SK-N-SH (cell line): Measurements from ENCODE around the gene FCRL3. TPM values are rescaled to one million over a fixed set of nuclear protein-coding genes. Genes with fewer than 3 reads are reported as not detected.

Experiments
- CTCF ChIA-PET: fragments of 300-600, 350-600 bp; formaldehyde crosslinking; extraction: SDS; loops from one replicate; lab custom pipeline; 2021; lab: Yijun Ruan, JAX
- POLR2A ChIA-PET: fragments of 350-600 bp; sonication (Branson Sonifier 250); formaldehyde crosslinking; extraction: SDS; loops from one replicate; lab custom pipeline; 2020; ENCODE audit warnings: antibody characterized with exemption, inconsistent platforms; lab: Yijun Ruan, JAX
- DNase-seq: peaks from one replicate; pipeline ENCODE4 v3.0.0; 2012
- H2AFZ ChIP-seq: fragments of 200-600 bp; sonication (generic); 2 replicates; pipeline ENCODE4 v1.8.1; 2016; ENCODE audit warnings: antibody characterized with exemption, mild to moderate bottlenecking, low read depth
- H3F3A ChIP-seq: fragments of 200-600 bp; sonication (generic); replicated peaks from 2 replicates; pipeline ENCODE3; 2016; ENCODE audit warnings: antibody characterized with exemption, mild to moderate bottlenecking; ENCODE audit not compliant: insufficient read depth
- H3K27ac ChIP-seq, 2 experiments: fragments of 200-500 bp in 1 of 2; fragments of 200-600 bp in 1 of 2; sonication (Bioruptor generic) in 1 of 2; sonication (generic), shearing (Covaris generic) in 1 of 2; 2 replicates each; pipeline versions ENCODE4 v1.5.1 to v1.6.1; 2014 to 2016; ENCODE audit warnings: low read depth in 2 of 2, inconsistent platforms in 1 of 2, low read length in 1 of 2, mild to moderate bottlenecking in 1 of 2, mixed read lengths in 1 of 2
- H3K27me3 ChIP-seq: fragments of 200-600 bp; sonication (generic), shearing (Covaris generic); 2 replicates; pipeline ENCODE4 v1.6.1; 2016; ENCODE audit warnings: mixed run types; ENCODE audit not compliant: insufficient read depth
- H3K36me3 ChIP-seq, 2 experiments: fragments of 200-500 bp in 1 of 2; fragments of 200-600 bp in 1 of 2; sonication (Bioruptor generic) in 1 of 2; sonication (generic) in 1 of 2; replicated peaks in 1 of 2; 2 replicates each; pipeline versions ENCODE3 to v1.5.1; 2014 to 2016; ENCODE audit warnings: low read length in 1 of 2, mild to moderate bottlenecking in 1 of 2; ENCODE audit not compliant: insufficient read depth in 2 of 2, control insufficient read depth in 1 of 2
- H3K4me1 ChIP-seq, 2 experiments: fragments of 200-500 bp in 1 of 2; fragments of 200-600 bp in 1 of 2; sonication (Bioruptor generic) in 1 of 2; sonication (generic), shearing (Covaris generic) in 1 of 2; 2 replicates each; pipeline versions ENCODE4 v1.5.1 to v1.6.1; 2014 to 2016; ENCODE audit warnings: low read depth in 1 of 2, low read length in 1 of 2, mixed run types in 1 of 2; ENCODE audit not compliant: insufficient read depth in 2 of 2, control insufficient read depth in 1 of 2
- H3K4me2 ChIP-seq: fragments of 200-600 bp; sonication (generic), shearing (Covaris generic); 2 replicates; pipeline ENCODE4 v1.6.1; 2017; ENCODE audit warnings: mixed run types
- H3K4me3 ChIP-seq, 2 experiments: fragments of 200-500 bp in 1 of 2; fragments of 200-600 bp in 1 of 2; sonication (Bioruptor generic) in 1 of 2; sonication (generic), shearing (Covaris generic) in 1 of 2; 2 replicates each; pipeline versions ENCODE4 v1.5.1 to v1.8.1; 2014 to 2016; ENCODE audit warnings: low read depth in 2 of 2, inconsistent platforms in 1 of 2, low read length in 1 of 2, mild to moderate bottlenecking in 1 of 2, mixed read lengths in 1 of 2, moderate library complexity in 1 of 2
- H3K79me2 ChIP-seq: fragments of 200-600 bp; sonication (generic); 2 replicates; pipeline ENCODE4 v1.8.1; 2017; ENCODE audit warnings: mild to moderate bottlenecking; ENCODE audit not compliant: insufficient read depth
- H3K9ac ChIP-seq: fragments of 200-600 bp; sonication (generic); 2 replicates; pipeline ENCODE4 v1.6.1; 2017; ENCODE audit warnings: mixed run types
- H3K9me2 ChIP-seq: fragments of 200-600 bp; sonication (generic); 2 replicates; pipeline ENCODE4 v1.6.1; 2017; ENCODE audit warnings: mixed run types
- H3K9me3 ChIP-seq: fragments of 200-600 bp; sonication (generic); 2 replicates; pipeline ENCODE4 v1.6.1; 2017; ENCODE audit warnings: mixed run types, mild to moderate bottlenecking, moderate library complexity
- H4K20me1 ChIP-seq: fragments of 200-600 bp; sonication (generic); 2 replicates; pipeline ENCODE4 v1.6.1; 2017; ENCODE audit warnings: mild to moderate bottlenecking, mixed run types; ENCODE audit not compliant: insufficient read depth
- EP300 ChIP-seq, 2 experiments: IDR thresholded peaks; 2 replicates each; pipeline versions ENCODE4 v1.4.0 to v1.6.1; 2012; ENCODE audit warnings: borderline replicate concordance in 1 of 2, low read depth in 1 of 2, low read length in 1 of 2
- EZH2phosphoT487 ChIP-seq: fragments of 200-600 bp; sonication (generic); IDR thresholded peaks from 2 replicates; pipeline ENCODE4 v1.6.1; 2017; ENCODE audit warnings: low read depth, mixed run types, mild to moderate bottlenecking, antibody characterized with exemption, moderate library complexity, borderline replicate concordance
- FOXJ3 ChIP-seq: sonication (generic); formaldehyde crosslinking; IDR thresholded peaks from 2 replicates; pipeline ENCODE4 v1.5.1; 2020; ENCODE audit warnings: mild to moderate bottlenecking, missing genetic modification reagents
- FOXM1 ChIP-seq: IDR thresholded peaks from 2 replicates; pipeline ENCODE4 v1.4.0; 2012; ENCODE audit warnings: low read depth, mild to moderate bottlenecking
- JUND ChIP-seq: IDR thresholded peaks from 2 replicates; pipeline ENCODE4 v1.4.0; 2012
- NFIC ChIP-seq: IDR thresholded peaks from 2 replicates; pipeline ENCODE4 v1.4.0; 2012; ENCODE audit warnings: borderline replicate concordance
- POLR2AphosphoS5 ChIP-seq: IDR thresholded peaks from 2 replicates; pipeline ENCODE4 v1.6.1; 2012; ENCODE audit warnings: low read depth, low read length
- RAD21 ChIP-seq: IDR thresholded peaks from 2 replicates; pipeline ENCODE4 v1.6.1; 2012; ENCODE audit warnings: mild to moderate bottlenecking, low read length
- RFX5 ChIP-seq: IDR thresholded peaks from 2 replicates; pipeline ENCODE4 v1.6.1; 2012; ENCODE audit warnings: mild to moderate bottlenecking, improper control_type of control experiment, low read length
- SIN3A ChIP-seq: IDR thresholded peaks from 2 replicates; pipeline ENCODE4 v1.6.1; 2012; ENCODE audit warnings: low read depth, mild to moderate bottlenecking, low read length, moderate library complexity, borderline replicate concordance
- SMC3 ChIP-seq: IDR thresholded peaks from 2 replicates; pipeline ENCODE4 v1.6.1; 2012; ENCODE audit warnings: low read depth, low read length, improper control_type of control experiment
- YY1 ChIP-seq: IDR thresholded peaks from 2 replicates; pipeline ENCODE4 v1.4.0; 2012; ENCODE audit warnings: low read depth, mild to moderate bottlenecking
- WGBS: methylation state at CpG from one replicate; pipeline ENCODE4 v1.1.6; 2017; ENCODE audit warnings: low lambda C conversion rate; 5-methylcytosine and 5-hydroxymethylcytosine counted together
- polyA plus RNA-seq, 3 experiments: library from polyadenylated mRNA; depleted of rRNA; stranded (reverse); fragments of >200 nt; gene quantifications; 2 replicates each; pipeline ENCODE4 v1.2.3, GENCODE V29; 2012
- TF ChIP-seq, protein P1 (sequence below): IDR thresholded peaks from 2 replicates; pipeline ENCODE4 v1.4.0; 2012; ENCODE audit warnings: low read depth, borderline replicate concordance
- TF ChIP-seq, protein P2 (sequence below): IDR thresholded peaks from 2 replicates; pipeline ENCODE4 v1.4.0; 2012; ENCODE audit warnings: low read depth, borderline replicate concordance

The FCRL3 gene
- polyA plus RNA-seq, 1 of the 3 experiments (the other 2 are of a cell fraction) = not detected

DNA sequence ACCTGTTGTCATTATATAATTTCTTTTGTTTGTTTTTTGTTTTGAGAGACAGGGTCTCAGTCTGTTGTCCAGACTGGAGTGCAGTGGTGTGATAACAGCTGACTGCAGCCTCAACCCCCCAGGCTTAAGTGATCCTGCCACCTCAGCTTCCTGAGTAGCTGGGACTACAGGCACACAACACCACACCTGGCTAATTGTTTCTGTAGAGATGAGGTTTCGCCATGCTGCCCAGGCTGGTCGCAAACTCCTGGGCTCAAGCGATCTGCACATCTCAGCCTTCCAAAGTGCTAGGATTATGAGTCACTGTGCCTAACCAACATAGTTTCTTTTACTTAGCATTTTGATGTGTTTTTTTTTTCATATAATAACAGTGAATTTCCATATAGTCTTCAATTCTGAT is 52.3 kb downstream of the FCRL3 start:
- H4K20me1 ChIP-seq = no peaks in the 10 kb centered on the region
- no peak overlapping the region for H3K4me3 ChIP-seq
- no peak overlapping the region for H3K4me2 ChIP-seq
- no peak overlapping the region for H3K9ac ChIP-seq
- H3K4me1 ChIP-seq = no peaks in the 10 kb centered on the region
- CTCF ChIA-PET = no interaction called here
- H3F3A ChIP-seq = no peaks in the 10 kb centered on the region
- no peak for DNase-seq
- no peaks in the 10 kb centered on the region for H3K9me2 ChIP-seq
- no peak overlapping the region for H3K27ac ChIP-seq
- POLR2A ChIA-PET = no interaction called here
- H3K27me3 ChIP-seq = no peaks in the 10 kb centered on the region; the same call in 1 of the 2 replicates
- TF ChIP-seq, protein P1, sequence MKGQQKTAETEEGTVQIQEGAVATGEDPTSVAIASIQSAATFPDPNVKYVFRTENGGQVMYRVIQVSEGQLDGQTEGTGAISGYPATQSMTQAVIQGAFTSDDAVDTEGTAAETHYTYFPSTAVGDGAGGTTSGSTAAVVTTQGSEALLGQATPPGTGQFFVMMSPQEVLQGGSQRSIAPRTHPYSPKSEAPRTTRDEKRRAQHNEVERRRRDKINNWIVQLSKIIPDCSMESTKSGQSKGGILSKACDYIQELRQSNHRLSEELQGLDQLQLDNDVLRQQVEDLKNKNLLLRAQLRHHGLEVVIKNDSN = no peak
- TF ChIP-seq FOXJ3 (CRISPR knock-in tag) (no peak), SMC3 (no peak), JUND (no peak), RFX5 (no peak), EZH2phosphoT487 (no peak), FOXM1 (no peak), NFIC (no peak), POLR2AphosphoS5 (no peak), RAD21 (no peak), YY1 (no peak), SIN3A (no peak)
- TF ChIP-seq, protein P2, sequence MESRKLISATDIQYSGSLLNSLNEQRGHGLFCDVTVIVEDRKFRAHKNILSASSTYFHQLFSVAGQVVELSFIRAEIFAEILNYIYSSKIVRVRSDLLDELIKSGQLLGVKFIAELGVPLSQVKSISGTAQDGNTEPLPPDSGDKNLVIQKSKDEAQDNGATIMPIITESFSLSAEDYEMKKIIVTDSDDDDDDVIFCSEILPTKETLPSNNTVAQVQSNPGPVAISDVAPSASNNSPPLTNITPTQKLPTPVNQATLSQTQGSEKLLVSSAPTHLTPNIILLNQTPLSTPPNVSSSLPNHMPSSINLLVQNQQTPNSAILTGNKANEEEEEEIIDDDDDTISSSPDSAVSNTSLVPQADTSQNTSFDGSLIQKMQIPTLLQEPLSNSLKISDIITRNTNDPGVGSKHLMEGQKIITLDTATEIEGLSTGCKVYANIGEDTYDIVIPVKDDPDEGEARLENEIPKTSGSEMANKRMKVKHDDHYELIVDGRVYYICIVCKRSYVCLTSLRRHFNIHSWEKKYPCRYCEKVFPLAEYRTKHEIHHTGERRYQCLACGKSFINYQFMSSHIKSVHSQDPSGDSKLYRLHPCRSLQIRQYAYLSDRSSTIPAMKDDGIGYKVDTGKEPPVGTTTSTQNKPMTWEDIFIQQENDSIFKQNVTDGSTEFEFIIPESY = no peak
- H3K9me3 ChIP-seq = no peaks in the 10 kb centered on the region
- no peak overlapping the region for H2AFZ ChIP-seq
- 10% methylated on average over 3 of the region's 3 CpGs for WGBS
- no peaks in the 10 kb centered on the region for H3K36me3 ChIP-seq
- no peaks in the 10 kb centered on the region for H3K79me2 ChIP-seq

DNA sequence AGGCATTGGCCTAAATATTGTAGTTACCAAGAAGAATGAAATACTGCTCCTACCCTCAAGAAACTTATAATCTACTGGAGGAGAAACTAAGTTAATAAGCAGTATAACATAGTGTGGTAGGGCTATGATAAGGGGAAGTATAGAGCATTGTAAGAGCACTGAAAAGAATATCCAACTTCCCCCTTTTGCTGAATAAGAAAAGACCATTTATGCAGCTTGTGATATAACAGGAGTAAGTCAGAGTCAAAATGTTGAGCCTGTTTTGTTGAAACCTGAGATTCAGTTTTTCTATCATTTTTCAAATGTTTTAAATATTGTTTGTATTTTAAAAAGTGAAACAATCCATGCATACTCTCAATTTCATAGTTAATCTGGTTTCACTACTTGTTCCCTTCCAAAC is 54.4 kb downstream of the FCRL3 start:
- no peaks in the 10 kb centered on the region for H3K4me1 ChIP-seq
- ChIA-PET POLR2A (no interaction called here), CTCF (no interaction called here)
- no peaks in the 10 kb centered on the region for H4K20me1 ChIP-seq
- DNase-seq = no peak
- no peaks in the 10 kb centered on the region for H3K79me2 ChIP-seq
- no peaks in the 10 kb centered on the region for H3K9me2 ChIP-seq
- H3K36me3 ChIP-seq = no peaks in the 10 kb centered on the region
- no peak for TF ChIP-seq EP300 (IDR thresholded peaks at IDR 0.05; ENCODE audit: borderline replicate concordance in 1 of 2, low read depth in 1 of 2, low read length in 1 of 2)
- H3K4me3 ChIP-seq = no peak overlapping the region
- H3K4me2 ChIP-seq = no peak overlapping the region
- no peaks in the 10 kb centered on the region; the same call in 1 of the 2 replicates for H3K27me3 ChIP-seq
- no peak overlapping the region for H3K9ac ChIP-seq
- no peak overlapping the region for H2AFZ ChIP-seq
- H3K9me3 ChIP-seq = no peaks in the 10 kb centered on the region
- no peak overlapping the region for H3K27ac ChIP-seq
- no peaks in the 10 kb centered on the region for H3F3A ChIP-seq
